IPS-11a (cell line): ENCODE results near the gene EID1.
A peak's percentile ranks its signal among the peaks of the same experiment; 100 is the strongest.
"Not testable (repeated sequence)": the region's sequence is repeated elsewhere in the genome, so short reads cannot be mapped to it uniquely, and the experiment has no call there.

Experiments
- H3K4me3 ChIP-seq: one replicate; pipeline ENCODE4 v1.5.1; 2013; ENCODE audit warnings: low read depth, low read length, control low read depth

EID1 gene, protein sequence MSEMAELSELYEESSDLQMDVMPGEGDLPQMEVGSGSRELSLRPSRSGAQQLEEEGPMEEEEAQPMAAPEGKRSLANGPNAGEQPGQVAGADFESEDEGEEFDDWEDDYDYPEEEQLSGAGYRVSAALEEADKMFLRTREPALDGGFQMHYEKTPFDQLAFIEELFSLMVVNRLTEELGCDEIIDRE

DNA sequence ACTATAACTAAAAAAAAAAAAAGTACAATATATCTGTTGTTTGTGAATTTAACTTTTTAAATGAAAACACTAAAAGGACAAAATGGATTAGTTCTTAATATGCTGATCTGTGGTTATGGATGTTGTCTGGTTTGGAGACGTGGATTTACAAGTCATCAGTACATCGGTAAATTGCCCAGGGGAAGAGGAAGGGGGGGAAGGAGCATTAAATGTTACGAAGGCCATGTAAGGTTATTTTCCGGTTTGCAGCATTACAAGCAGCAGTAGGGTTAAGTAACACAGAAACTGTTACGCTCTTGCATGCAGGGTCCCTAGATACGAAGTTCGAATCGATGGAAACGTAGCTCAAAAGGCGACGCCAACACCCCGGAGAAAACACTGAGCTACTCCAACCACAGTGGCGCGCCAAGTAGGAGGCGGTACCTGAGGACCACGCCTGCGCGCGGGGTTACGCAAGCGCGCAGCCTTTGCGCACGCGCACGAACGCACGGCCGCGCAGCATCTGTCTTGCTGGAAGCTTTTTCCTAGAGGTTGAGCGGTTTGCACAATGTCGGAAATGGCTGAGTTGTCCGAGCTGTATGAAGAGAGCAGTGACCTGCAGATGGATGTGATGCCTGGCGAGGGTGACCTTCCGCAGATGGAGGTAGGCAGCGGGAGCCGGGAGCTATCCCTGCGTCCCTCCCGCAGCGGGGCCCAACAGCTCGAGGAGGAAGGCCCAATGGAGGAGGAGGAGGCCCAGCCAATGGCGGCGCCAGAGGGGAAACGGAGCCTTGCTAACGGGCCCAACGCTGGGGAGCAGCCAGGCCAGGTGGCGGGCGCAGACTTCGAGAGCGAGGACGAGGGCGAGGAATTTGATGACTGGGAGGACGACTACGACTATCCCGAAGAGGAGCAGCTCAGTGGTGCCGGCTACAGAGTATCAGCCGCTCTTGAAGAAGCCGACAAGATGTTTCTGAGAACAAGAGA, at the start of gene EID1:
EID1 (plus strand) TSS at position 505 of the 966 bp plus-strand sequence; CDS start at position 548, 43 bp downstream.
- peak within 1 kb of the TSS; percentile 98 for H3K4me3 ChIP-seq

DNA sequence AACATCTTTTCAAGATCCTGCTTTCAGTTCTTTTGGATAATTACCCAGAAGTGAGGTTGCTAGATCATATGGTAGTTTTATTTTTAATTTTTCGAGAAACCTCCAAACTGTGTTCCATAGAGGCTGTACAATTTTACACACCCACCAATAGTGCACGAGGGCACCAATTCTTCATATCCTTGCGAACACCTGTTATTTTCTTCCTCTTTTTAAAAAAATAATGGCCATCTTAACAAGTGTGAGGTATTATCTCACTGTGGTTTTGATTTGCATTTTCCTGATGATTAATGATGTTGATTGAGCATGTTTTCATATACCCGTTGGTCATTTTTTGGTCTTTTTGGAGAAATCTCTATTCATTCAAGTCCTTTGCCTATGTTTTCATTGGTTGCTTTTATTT, 49.5 kb upstream of the EID1 start:
- no peak overlapping the region for H3K4me3 ChIP-seq

DNA sequence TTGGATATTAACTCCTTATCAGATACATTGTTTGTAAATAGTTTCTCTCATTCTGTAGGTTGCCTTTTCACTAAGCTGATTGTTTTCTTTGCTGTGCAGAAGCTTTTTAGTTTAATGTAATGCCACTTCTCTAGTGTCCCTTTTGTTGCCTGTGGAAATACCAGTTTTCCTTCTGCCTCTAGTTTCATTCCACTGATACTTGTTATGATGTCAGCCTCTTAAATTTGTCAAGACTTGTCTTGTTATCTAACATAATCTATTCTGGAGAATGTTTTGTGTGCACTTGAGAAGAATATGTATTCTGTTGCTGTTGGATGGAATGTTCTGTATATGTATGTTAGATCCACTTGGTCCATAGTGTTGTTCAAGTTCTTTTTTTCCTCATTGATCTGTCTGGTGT, 49.0 kb upstream of the EID1 start:
- H3K4me3 ChIP-seq: no peak overlapping the region

DNA sequence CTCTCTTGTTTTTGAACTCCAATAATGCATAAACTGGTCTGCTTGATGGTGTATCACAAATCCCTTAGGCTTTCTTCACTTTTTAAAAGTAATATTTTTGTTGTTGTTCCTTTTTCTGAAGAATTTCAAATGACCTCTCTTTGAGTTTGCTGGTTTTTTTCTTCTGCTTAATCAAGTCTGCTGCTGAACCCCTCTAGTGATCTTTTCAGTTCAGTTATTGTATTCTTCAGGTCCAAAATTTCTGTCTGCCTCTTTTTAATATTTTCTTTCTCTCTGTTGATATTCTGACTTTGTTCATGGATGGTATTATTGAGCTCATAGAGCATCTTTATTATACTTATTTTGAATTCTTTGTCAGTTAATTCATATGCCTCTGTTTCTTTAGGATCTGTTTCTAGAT, 45.3 kb upstream of the EID1 start:
- no peak overlapping the region for H3K4me3 ChIP-seq

DNA sequence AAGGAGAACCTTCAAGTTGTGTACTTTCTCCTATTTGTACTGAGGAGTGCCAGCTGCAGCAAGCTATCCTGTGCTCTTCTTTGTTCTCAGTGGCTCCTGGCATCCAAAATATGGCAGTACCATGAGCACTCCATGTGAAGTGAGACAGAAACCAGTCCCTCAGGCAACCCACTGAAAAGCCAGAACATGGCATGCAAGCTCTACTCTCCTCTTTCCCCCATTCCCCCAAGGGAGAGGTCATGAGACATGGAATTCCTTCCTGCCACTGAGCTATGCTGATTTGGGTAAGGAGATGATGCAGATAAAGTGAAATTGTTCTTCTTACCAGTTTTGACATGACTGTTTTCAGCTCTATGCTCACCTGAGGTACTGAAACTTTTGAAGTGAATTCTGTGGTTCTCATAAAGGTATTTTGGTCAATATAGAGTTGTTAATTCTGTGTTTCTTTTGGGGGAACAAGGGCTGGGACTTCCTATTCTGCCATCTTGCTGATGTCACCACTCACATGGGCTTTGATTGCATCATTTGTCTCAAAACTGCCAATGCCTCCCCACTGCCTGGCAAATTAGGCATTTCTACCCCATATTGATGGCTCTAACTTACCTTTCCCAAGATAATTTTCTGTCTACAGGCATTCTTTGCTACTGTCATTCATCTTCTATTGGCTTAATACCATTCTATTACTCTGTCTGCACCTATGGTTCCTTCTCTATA, 44.3 kb upstream of the EID1 start:
- H3K4me3 ChIP-seq: no peak overlapping the region

DNA sequence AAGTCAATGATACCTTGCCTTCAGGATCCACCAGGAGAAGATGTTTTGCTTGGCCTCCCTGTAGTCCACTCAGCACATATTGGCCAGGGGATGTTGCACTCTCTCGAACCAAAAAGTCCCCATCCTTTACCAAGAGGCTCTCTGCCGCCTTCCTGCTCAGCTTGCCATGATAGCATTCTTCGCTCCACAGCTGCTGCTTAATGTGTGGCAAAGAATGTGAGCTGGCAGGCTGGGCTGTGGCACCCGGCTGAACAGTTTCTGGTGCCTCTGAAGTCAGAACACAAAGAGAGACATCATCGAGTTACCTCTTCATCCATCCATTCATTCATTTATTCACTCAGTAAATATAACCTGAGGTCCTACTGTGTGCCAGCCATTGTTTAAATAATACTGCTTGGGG, 43.2 kb upstream of the EID1 start:
- H3K4me3 ChIP-seq: no peak overlapping the region

DNA sequence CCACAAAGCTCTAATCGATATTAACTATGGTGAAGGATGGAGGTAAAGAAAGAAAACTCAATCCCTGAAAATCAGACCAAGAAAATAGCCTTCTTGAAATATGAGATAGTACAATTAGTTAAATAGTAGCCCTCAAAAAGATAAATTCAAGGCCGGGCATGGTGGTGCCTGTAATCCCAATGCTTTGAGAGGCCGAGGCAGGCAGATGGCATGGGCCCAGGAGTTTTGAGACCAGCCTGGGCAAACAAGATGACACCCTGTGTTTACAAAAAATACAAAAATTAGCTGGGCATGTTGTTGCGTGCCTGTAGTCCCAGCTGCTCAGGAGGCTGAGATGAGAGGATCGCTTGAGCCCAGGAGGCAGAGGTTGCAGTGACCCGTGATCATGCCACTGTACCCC, 35.4 kb upstream of the EID1 start:
- no peak overlapping the region for H3K4me3 ChIP-seq

DNA sequence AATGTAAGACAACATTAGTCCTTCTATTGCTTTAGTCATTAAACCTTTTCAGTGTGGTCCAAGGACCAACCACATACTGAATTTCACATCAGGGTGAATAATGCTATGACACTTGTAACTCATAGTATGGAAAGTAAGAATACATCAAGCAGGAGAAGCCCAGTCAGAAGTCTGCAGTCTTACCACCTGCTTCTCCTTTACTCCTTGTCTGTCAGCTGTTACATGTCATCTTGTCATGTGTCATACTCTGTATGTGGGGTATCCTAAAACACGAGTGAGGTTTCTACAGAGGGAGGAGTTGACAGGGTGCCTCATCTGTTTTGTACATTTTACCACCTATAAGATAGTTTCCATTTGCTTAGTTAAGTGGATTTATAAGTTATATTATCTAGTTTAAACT, 32.8 kb upstream of the EID1 start:
- H3K4me3 ChIP-seq: no peak overlapping the region

DNA sequence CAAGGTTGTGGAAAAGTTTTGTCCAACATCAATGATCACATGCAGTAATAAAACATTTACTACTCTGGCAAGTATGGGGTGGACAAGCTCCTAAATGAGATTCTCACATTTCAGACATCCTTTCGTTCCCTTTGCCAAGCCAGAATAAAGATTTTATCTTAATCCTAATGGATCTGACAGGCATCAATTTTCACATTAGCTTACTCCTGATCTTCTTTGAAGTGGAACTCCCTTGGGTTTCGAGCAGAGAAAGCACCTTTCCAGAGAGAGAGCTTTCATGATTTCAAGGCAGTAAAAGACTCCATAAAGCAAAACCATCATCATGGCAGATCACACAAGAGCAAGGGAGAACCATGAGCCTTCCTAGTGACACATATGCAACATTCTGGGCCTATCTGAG, 27.3 kb upstream of the EID1 start:
- no peak overlapping the region for H3K4me3 ChIP-seq

DNA sequence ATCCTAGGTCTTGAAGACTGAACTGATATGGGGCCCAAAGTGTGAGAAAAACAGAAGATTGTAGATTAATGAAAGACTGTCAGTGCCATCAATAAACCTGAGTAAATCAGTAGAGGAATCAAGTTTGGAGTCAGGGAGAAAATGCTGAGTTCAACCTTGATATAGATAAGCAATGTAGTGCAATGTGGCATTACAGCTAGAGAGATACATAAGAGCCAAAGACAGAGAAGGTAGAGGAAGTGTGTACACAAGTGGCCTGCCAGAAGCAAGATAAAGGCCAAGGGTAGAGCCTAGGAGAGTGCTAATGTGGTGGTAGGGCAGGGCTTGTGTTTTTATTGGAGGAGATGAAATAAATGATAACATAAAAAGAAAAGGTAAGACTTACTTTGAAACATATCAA, 26.0 kb upstream of the EID1 start:
- no peak overlapping the region for H3K4me3 ChIP-seq

DNA sequence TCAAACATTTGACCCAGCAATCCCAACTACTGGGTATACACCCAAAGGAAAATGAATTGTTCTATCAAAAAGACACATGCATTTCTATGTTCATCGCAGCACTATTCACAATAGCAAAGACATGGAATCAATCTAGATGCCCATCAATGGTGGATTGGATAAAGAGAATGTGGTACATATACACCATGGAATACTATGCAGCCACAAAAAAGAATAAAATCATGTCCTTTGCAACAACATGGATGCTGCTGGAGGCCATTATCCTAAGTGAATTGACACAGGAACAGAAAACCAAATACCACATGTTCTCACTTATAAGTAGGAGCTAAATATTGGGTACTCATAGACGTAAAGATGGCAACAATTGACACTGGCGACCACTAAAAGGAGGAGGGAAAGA, 23.5 kb upstream of the EID1 start:
- not testable (repeated sequence) for H3K4me3 ChIP-seq

DNA sequence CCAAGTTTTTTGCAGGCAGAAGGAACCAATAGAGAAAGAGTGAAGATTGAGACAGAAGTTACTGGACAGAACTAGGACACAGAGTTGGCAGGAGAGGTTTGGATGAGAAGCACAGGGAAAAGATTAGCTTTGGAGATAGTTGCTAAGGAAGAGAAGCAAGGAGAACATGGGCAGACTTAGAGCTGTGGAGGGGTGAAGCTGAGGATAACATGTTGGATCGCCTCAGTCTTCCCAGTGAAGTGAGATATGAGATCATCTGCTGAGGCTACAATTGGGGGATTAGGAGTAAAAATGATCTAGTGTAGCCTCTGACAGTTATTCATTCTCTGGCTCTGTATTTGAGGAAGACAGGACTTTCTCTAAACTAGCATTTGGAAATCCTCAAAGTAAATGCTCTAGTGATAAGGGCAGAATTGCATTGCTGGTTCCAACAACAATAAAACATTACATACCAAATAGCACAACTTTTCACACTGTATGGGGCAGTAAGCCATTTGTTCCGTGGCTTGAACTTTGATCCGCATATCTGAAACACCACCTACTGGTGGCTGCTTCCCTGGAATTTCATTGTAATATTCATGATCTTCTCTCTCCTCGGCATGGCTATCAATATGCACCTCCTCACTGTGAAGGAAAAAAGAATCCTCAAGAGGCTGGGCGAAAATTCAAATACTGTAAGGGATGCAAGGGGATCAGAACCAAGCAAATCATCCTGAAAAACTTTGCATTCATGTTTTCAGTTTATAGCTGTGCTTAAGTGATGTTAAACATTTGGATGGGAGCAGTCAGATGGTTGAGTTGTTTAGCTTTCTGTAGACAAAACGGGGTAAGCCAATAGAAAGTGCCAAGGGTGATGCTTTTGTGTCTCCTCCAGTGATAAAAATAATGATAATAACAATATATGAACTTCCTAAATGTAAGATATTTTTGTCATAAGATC, 22.2 kb upstream of the EID1 start:
- no peak overlapping the region for H3K4me3 ChIP-seq

DNA sequence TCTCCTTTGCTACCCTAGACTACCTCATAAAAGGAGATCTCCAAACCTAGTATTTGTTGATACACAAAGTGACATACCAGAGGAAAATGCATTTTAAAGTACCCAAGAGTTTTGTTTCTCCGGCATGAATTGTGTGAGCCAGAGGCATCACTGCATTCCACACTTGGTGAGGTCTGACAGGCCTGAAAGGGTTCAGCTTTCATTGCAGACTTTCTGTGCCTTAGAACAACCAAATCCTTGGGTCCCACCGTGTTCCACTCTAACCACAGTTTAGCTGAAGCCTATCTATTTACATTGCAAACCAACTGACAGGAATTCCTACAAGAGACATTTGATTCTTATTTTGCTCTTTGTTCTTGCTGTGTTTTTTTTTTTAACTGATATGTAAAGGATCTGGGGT, 21.0 kb upstream of the EID1 start:
- H3K4me3 ChIP-seq: no peak overlapping the region

DNA sequence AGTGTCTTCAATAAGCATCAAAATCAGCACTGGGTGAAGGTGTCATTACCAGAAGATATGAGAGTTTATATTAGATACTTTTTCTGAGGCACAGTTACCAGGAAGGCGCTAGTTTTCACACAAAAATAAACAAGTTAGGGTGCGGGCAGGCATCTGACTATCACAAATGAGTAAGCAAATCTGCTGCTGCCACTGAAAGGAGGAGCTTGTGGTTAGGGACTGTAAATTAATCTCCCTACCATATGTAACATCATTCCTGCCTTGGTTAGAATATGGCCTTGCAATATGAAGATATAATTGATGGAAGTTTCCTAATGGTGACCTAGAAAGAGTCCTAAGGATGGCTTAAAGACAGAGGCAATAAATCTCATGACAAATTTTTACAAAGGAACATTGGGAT, 19.5 kb upstream of the EID1 start:
- no peak overlapping the region for H3K4me3 ChIP-seq

DNA sequence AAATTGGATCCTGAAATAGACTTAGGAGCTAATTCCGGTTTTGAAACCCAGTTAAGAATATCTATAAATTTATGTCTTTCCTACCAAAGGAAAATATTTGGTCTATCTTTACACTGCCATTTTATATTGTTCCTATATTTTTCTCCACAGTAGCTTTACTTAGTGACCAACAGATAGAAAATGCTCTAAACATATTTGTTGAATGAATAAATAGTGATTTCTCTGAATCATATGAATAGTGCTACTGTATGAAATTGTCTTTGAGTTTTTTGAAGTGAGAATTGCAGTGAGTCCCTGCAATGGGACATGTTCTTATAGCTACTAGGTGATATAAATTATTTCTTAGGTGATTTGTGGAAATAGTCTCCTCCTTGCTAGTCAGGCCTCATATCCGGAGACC, 18.5 kb upstream of the EID1 start:
- H3K4me3 ChIP-seq: no peak overlapping the region

DNA sequence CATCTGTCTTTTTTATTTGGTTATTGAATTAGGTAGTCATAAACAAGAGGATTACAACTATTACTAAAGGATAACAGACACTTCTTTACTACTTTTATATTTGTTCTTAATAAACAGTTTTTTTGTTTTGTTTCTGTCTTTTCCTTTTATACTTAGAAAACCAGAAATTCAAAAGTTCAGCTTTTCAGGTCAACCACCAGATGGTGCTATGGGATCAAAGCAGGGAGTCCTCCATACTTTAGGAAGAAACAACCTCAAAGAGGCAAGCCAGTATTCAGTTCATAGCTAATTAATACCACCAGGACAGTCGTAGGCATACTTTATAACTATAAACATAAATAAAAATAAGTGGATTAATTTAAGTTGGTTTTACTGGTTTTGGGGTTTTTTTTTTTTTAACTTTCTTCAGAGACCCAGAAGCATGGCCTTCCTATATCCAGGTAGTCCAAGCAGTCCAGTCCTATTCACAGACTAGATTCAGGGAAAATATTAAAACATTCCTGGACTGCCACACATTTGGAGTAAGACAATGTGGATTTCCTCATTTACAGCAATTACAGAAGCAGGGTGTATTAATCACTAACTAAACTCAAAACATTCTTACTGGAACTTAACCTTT, 16.0 kb upstream of the EID1 start:
- H3K4me3 ChIP-seq: no peak overlapping the region

DNA sequence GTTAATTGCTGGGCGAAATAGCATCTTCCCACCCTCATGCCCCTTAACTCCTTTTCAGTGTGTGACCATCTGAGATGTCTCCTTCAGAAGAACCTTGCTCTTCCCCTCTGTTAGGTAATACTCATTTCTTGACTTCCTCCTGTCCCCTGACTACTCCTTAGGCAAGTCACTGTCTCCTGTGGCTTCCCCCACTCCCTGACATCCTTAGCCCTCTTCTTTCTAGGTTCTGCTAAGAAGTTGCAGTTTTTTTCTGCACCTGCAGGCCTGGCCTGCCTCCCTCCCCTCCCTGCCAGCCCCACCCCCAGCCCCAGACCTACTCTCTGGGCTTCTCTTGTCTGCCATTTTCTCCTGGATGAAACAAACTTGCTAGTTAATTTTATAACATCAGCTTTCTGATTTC, 15.2 kb upstream of the EID1 start:
- no peak overlapping the region for H3K4me3 ChIP-seq

DNA sequence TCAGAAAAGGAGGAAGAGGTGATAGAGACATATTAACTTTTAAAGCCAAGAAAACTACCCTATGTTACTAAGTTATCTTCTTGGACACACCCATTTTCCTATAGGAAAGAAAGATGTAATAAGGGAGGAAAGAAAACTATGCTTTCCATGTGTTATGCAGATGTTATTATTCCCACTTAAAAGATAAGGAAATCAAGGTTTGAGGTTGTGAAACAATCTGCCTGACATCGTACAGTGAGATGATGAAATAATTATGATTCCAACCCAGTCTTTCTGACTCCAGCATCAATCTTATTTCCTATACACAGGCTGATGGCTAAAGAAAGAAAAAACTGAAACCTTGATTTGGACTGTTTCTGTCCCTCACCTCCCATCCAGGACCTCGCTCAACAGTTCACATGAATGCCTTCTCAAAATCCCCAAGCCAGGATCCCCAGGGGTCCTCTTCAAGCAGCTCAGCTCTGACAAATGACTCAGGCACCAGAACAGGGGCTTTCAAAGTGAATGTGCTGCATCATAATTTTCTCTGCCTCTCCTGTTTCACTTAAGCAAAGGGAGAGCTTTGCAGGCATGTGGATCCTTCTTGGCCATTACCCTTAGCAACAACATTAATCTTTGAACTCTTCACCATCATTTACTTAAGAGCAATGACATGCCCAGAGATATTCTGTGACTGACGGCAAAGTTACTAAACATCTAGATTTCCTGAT, 12.4 kb upstream of the EID1 start:
- H3K4me3 ChIP-seq: no peak overlapping the region

DNA sequence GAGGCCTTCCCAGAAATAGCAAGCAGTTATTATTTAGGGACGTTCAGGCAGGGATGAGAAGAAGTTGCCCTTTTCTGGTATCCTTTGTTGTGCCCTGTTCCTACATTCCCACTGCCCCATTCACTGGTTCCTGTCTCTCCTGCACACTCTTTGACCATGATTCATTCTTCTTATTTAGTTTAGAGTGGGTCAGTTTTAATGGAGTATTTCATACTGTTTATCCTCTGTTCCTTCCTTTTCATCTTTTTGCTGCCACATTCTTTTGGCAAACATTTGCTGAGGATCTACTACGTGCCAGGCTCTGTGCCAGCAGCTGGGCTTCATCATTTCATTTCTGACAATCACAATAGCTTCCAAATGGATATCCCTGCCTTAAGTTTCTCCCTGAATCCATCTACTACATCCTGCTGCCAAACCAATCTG, 11.8 kb upstream of the EID1 start:
- no peak overlapping the region for H3K4me3 ChIP-seq

DNA sequence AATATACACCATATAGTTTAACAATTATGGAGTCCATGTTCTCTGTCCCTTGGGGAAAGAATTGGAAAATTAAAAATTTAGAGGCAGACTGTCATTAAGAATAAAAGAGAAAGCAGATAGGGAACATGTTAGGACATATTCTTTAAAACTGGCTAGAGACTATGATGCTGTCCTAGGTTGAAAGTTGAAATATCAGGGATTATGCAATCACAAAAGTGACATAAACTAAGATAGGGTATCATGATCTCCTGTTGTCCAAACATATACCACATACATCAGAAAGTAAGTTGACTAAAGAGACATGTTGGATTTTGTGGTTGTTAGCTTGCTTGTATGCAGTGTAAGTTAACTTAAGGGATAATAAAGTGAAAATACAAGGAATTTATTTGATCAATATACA, 9.9 kb upstream of the EID1 start:
- no peak overlapping the region for H3K4me3 ChIP-seq
